ENCODE measurements around the gene SELENOO. TPM values are rescaled to one million over a fixed set of nuclear protein-coding genes. Genes with fewer than 3 reads are reported as not detected.

SELENOO gene
- total RNA-seq, 1 experiment from 2014 or later: 19.0 TPM

GRCh38 chr22:50233223-50233622 is 32.4 kb downstream of the SELENOO start:
- no peak overlapping the region for H3K23ac ChIP-seq (ENCODE audit: insufficient read length, low read depth, low read length)
- H4K8ac ChIP-seq (replicated peaks; ENCODE audit: insufficient read length, low read depth, low read length): no peak overlapping the region
- H3K27me3 Mint-ChIP-seq (ENCODE audit: low read depth): no peaks in the 10 kb centered on the region
- no peaks in the 10 kb centered on the region for H3K23me2 ChIP-seq (ENCODE audit: insufficient read length, low read depth, low read length, poor library complexity, severe bottlenecking)
- no peak overlapping the region for H3K14ac ChIP-seq (ENCODE audit: insufficient read depth, low read length)
- H3K27ac Mint-ChIP-seq: no peak overlapping the region
- no peak overlapping the region for H2BK20ac ChIP-seq (ENCODE audit: low read depth, low read length, poor library complexity, severe bottlenecking)
- H4K5ac ChIP-seq (ENCODE audit: insufficient read length, low read depth, low read length): no peak overlapping the region
- H3K4me3 Mint-ChIP-seq: no peak overlapping the region
- no peaks in the 10 kb centered on the region for H3K4me1 ChIP-seq (ENCODE audit: insufficient read depth, low read length)
- H3K4me1 Mint-ChIP-seq: peaks cover 6 to 8% of the 10 kb centered on the region in 2 experiments
- no peak overlapping the region for H2BK12ac ChIP-seq (ENCODE audit: insufficient read length, low read depth, low read length)
- peaks cover 6% of the 10 kb centered on the region for H4K20me1 ChIP-seq (ENCODE audit: control insufficient read depth, insufficient read depth, insufficient read length)
- no peak for DNase-seq
- H3K27me3 ChIP-seq (ENCODE audit: insufficient read depth, low read length): no peaks in the 10 kb centered on the region
- H3K27ac ChIP-seq (ENCODE audit: insufficient read length, low read depth, low read length): no peak overlapping the region
- H2AK5ac ChIP-seq (ENCODE audit: insufficient read length, low read length): no peak overlapping the region
- no peak overlapping the region for H2AFZ ChIP-seq (ENCODE audit: low read length)
- H3K4ac ChIP-seq (ENCODE audit: low read depth, low read length): no peak overlapping the region
- no peak overlapping the region for H3K9ac ChIP-seq (ENCODE audit: extremely low read depth, insufficient read length, low read length)
- no CpG with 5 or more reads among the region's 18 CpGs for WGBS (ENCODE audit: extremely low coverage, insufficient read length, low lambda C conversion rate)
- no peaks in the 10 kb centered on the region for H3K79me1 ChIP-seq (ENCODE audit: insufficient read depth, low read depth, low read length, poor library complexity, severe bottlenecking)
- H3K56ac ChIP-seq (ENCODE audit: insufficient read length, low read depth, low read length): no peak overlapping the region
- H3K79me2 ChIP-seq (ENCODE audit: insufficient read depth, low read length): no peaks in the 10 kb centered on the region; the same call in 1 of the 2 replicates
- H3K9me3 ChIP-seq (ENCODE audit: control insufficient read depth, low read depth, low read length): no peaks in the 10 kb centered on the region
- peaks cover 8 to 10% of the 10 kb centered on the region in 2 experiments; a peak in 4 of 5 replicates for H3K9me3 Mint-ChIP-seq
- H3T11ph ChIP-seq (ENCODE audit: low read length): no peak overlapping the region
- no peak overlapping the region for H2BK120ac ChIP-seq (ENCODE audit: low read depth, low read length, poor library complexity, severe bottlenecking)
- H3K18ac ChIP-seq (ENCODE audit: insufficient read length, low read depth, low read length): no peak overlapping the region
- no peak overlapping the region for H2BK15ac ChIP-seq (ENCODE audit: low read depth, low read length)
- no peak for TF ChIP-seq CTCF (conservative IDR thresholded peaks at IDR 0.05)
- H3K36me3 Mint-ChIP-seq (ENCODE audit: insufficient read depth in 1 of 3, low read depth in 3 of 3): peaks cover 17 to 41% (median 26%) of the 10 kb centered on the region in 3 experiments; a peak in 6 of 7 replicates
- H3K4me2 ChIP-seq (ENCODE audit: insufficient read depth, insufficient read length, low read length): no peak overlapping the region
- no peak overlapping the region for H4K91ac ChIP-seq (ENCODE audit: insufficient read length, low read depth, low read length)
- no peak overlapping the region for H2BK5ac ChIP-seq (ENCODE audit: insufficient read length, low read length)

Data from H9 (cell line).